CD4-positive, alpha-beta T cell (primary cell): ENCODE measurements around the gene TFG. TPM values are rescaled to one million over a fixed set of nuclear protein-coding genes. Genes with fewer than 3 reads are reported as not detected.

Source experiments
- ATAC-seq: fragments of 200-7000 bp; cut with Tn5 transposase; one replicate; pipeline ENCODE4 v1.10.0; 2022; ENCODE audit warnings: mild to moderate bottlenecking; ENCODE audit not compliant: poor library complexity
- CTCF ChIA-PET: fragments of 350-600 bp; sonication (Branson Sonifier 250); formaldehyde crosslinking; loops from one replicate; lab custom pipeline; 2021; ENCODE audit warnings: antibody characterized with exemption, inconsistent platforms; lab: Charles Lee
- POLR2A ChIA-PET: fragments of 350-600 bp; sonication (Branson Sonifier 250); formaldehyde crosslinking; loops from one replicate; lab custom pipeline; 2021; ENCODE audit warnings: antibody characterized with exemption, inconsistent platforms; lab: Charles Lee
- DNase-seq, 14 experiments: peaks; one replicate each; pipeline ENCODE4 v3.0.0-alpha.2; 2013 to 2020; ENCODE audit warnings: mixed read lengths in 2 of 14
- H3K27ac ChIP-seq, 2 donors: one replicate each; pipeline versions ENCODE4 v1.5.1 to v1.7.0; 2013; ENCODE audit warnings: low read length in 2 of 2, low read depth in 1 of 2, mild to moderate bottlenecking in 1 of 2
- H3K27me3 ChIP-seq, 2 experiments: 1 replicate in 1 of 2; 2 replicates in 1 of 2; pipeline versions ENCODE4 v1.6.1 to v1.7.0; 2013; ENCODE audit warnings: low read length in 2 of 2, control low read depth in 1 of 2, mild to moderate bottlenecking in 1 of 2, moderate library complexity in 1 of 2; ENCODE audit not compliant: insufficient read depth in 2 of 2, control insufficient read depth in 1 of 2
- H3K36me3 ChIP-seq: one replicate; pipeline ENCODE4 v1.6.1; 2013; ENCODE audit warnings: low read length, control low read depth; ENCODE audit not compliant: insufficient read depth
- H3K4me1 ChIP-seq: one replicate; pipeline ENCODE4 v1.6.1; 2013; ENCODE audit warnings: low read length, control low read depth; ENCODE audit not compliant: insufficient read depth
- H3K4me3 ChIP-seq: one replicate; pipeline ENCODE4 v1.5.1; 2013; ENCODE audit warnings: mild to moderate bottlenecking, low read length, moderate library complexity
- H3K9me3 ChIP-seq, 2 experiments: 1 replicate in 1 of 2; 2 replicates in 1 of 2; pipeline versions ENCODE4 v1.6.1 to v1.7.0; 2013; ENCODE audit warnings: low read length in 2 of 2, mild to moderate bottlenecking in 2 of 2, control low read depth in 1 of 2, moderate library complexity in 1 of 2; ENCODE audit not compliant: control insufficient read depth in 1 of 2, insufficient read depth in 1 of 2
- H3K27ac Mint-ChIP-seq: one replicate; pipeline ENCODE4 v1.8.0; 2020; ENCODE audit warnings: mixed read lengths
- H3K27me3 Mint-ChIP-seq: one replicate; pipeline ENCODE4 v1.8.0; 2021; ENCODE audit warnings: mixed read lengths
- H3K36me3 Mint-ChIP-seq: one replicate; pipeline ENCODE4 v1.8.0; 2021; ENCODE audit warnings: low read depth, mixed read lengths
- H3K4me1 Mint-ChIP-seq: one replicate; pipeline ENCODE4 v1.8.0; 2021; ENCODE audit warnings: low read depth, mixed read lengths
- H3K4me3 Mint-ChIP-seq: one replicate; pipeline ENCODE4 v1.8.0; 2020; ENCODE audit warnings: mild to moderate bottlenecking, mixed read lengths
- H3K9me3 Mint-ChIP-seq: one replicate; pipeline ENCODE4 v1.8.0; 2020; ENCODE audit warnings: mixed read lengths
- intact Hi-C, 2 experiments: fragments of 100-400 bp; cut with DNase I in 1 of 2; cut with micrococcal nuclease in 1 of 2; formaldehyde crosslinking; loops; one replicate each; pipeline versions ENCODE4 v1.15.1 to v1.9.0; 2023 to 2025; cut with DNase I, micrococcal nuclease
- total RNA-seq, 174 experiments: library from RNA in 2 of 174; stranded (reverse) in 2 of 174; gene quantifications; one replicate each; pipeline ENCODE4 v1.2.3 and lab custom pipeline; 2021 to 2026
- TF ChIP-seq, protein P1 (sequence below): fragments of 200-600 bp; IDR thresholded peaks from one replicate; pipeline ENCODE4 v1.8.0; 2022; ENCODE audit warnings: antibody characterized with exemption, mild to moderate bottlenecking

Gene TFG
- total RNA-seq, 2 experiments from 2014 or later, result 56.5 to 58.8 TPM

DNA sequence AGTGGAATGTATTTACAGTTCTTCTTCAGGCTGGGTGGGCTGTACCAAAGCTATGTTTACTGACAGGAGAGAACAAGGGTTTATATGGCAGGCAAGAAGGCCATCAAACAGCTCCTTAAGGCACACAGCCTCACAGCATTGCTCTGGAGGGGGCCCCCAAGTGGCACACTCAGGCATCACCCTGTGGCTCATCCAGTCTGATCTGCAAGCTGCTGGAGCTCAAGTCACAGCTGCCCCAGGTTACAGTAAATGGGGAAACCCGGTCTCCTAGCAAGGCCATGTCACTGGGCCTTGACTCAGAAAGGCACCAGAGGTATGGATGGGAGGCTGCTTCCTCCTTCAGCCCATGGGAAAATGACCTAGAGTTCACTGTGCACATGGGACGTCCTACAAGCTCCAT, 67.5 kb downstream of the TFG start:
- DNase-seq (no peak), ATAC-seq (no peak)
- no peaks in the 10 kb centered on the region for H3K9me3 ChIP-seq
- H3K4me1 ChIP-seq, result no peaks in the 10 kb centered on the region
- no peak overlapping the region for H3K4me3 ChIP-seq
- no peaks in the 10 kb centered on the region for H3K27me3 ChIP-seq
- CTCF ChIA-PET, result no interaction called here
- POLR2A ChIA-PET, result no interaction called here
- H3K27ac ChIP-seq, result no peak overlapping the region
- Mint-ChIP-seq H3K27ac (no peak overlapping the region), H3K36me3 (no peaks in the 10 kb centered on the region), H3K4me3 (no peak overlapping the region), H3K4me1 (no peaks in the 10 kb centered on the region), H3K27me3 (no peaks in the 10 kb centered on the region), H3K9me3 (peaks cover 4% of the 10 kb centered on the region)
- H3K36me3 ChIP-seq, result no peaks in the 10 kb centered on the region
- TF ChIP-seq, protein P1, sequence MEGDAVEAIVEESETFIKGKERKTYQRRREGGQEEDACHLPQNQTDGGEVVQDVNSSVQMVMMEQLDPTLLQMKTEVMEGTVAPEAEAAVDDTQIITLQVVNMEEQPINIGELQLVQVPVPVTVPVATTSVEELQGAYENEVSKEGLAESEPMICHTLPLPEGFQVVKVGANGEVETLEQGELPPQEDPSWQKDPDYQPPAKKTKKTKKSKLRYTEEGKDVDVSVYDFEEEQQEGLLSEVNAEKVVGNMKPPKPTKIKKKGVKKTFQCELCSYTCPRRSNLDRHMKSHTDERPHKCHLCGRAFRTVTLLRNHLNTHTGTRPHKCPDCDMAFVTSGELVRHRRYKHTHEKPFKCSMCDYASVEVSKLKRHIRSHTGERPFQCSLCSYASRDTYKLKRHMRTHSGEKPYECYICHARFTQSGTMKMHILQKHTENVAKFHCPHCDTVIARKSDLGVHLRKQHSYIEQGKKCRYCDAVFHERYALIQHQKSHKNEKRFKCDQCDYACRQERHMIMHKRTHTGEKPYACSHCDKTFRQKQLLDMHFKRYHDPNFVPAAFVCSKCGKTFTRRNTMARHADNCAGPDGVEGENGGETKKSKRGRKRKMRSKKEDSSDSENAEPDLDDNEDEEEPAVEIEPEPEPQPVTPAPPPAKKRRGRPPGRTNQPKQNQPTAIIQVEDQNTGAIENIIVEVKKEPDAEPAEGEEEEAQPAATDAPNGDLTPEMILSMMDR, result no peak
- intact Hi-C loops, result no loop called here

DNA sequence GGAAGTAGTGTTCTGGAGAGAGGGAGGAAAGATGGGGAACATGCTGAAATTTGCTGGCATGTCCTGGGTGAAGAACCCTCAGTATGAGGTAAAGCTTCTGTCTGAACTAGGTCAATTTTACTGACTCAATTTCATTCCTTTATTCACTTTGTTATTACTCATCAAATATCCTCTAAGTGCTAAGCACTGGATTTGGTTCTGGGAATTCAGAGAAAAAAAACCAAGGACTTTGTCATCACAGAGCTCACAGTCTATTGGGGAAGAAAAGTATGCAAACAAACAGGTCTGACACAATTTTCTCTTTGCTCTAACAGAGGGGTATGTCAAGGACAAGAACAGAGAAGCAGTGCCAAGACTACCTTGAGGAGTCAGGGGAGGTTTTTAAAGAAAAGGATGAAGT, 68.0 kb downstream of the TFG start:
- Histone ChIP-seq H3K4me1 (no peaks in the 10 kb centered on the region), H3K27ac (no peak overlapping the region), H3K4me3 (no peak overlapping the region), H3K9me3 (no peaks in the 10 kb centered on the region), H3K27me3 (no peaks in the 10 kb centered on the region), H3K36me3 (no peaks in the 10 kb centered on the region)
- H3K4me1 Mint-ChIP-seq, result no peaks in the 10 kb centered on the region
- no peaks in the 10 kb centered on the region for H3K27me3 Mint-ChIP-seq
- TF ChIP-seq, protein P1, result no peak
- no peak overlapping the region for H3K4me3 Mint-ChIP-seq
- intact Hi-C loops, result no loop called here
- H3K9me3 Mint-ChIP-seq, result peaks cover 4% of the 10 kb centered on the region
- ChIA-PET CTCF (no interaction called here), POLR2A (no interaction called here)
- ATAC-seq (no peak), DNase-seq (no peak)
- H3K36me3 Mint-ChIP-seq, result no peaks in the 10 kb centered on the region
- H3K27ac Mint-ChIP-seq, result no peak overlapping the region

DNA sequence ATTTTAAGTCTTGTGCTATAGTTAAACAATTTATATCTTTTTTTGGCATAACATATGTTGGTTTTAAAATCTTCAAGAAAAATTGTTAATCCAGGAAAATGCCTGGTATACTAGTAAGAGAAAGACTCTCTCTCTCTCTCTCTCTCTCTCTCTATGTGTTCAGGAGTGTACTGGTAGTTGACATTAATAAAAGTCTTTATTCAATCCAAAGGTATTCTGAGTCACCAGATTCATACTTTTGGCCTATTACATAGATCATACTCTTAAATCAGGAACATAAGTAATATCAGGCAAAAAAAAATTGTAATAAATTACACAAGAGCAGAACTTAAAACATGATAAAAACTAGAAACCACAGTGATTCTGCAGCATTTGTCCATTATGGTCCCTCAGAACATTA, 70.2 kb downstream of the TFG start:
- H3K9me3 Mint-ChIP-seq, result no peaks in the 10 kb centered on the region
- DNase-seq, result no peak
- no peaks in the 10 kb centered on the region for H3K9me3 ChIP-seq
- no peaks in the 10 kb centered on the region for H3K36me3 Mint-ChIP-seq
- no peak overlapping the region for H3K27ac Mint-ChIP-seq
- ChIA-PET POLR2A (no interaction called here), CTCF (no interaction called here)
- no peaks in the 10 kb centered on the region for H3K27me3 Mint-ChIP-seq
- H3K4me3 ChIP-seq, result no peak overlapping the region
- no peaks in the 10 kb centered on the region for H3K4me1 Mint-ChIP-seq
- ATAC-seq, result no peak
- H3K36me3 ChIP-seq, result no peaks in the 10 kb centered on the region
- no peak overlapping the region for H3K27ac ChIP-seq
- TF ChIP-seq, protein P1, result no peak
- intact Hi-C loops, result no loop called here
- no peaks in the 10 kb centered on the region for H3K27me3 ChIP-seq
- no peaks in the 10 kb centered on the region for H3K4me1 ChIP-seq
- no peak overlapping the region for H3K4me3 Mint-ChIP-seq
